Testis (tissue), 2 donors: ENCODE measurements around the gene SLC17A5.
"Not testable (repeated sequence)": the region's sequence is repeated elsewhere in the genome, so short reads cannot be mapped to it uniquely, and the experiment has no call there.

Experiments used
- POLR2A ChIP-seq: fragments of 450-650 bp; IDR thresholded peaks from one replicate; pipeline ENCODE4 v1.6.1; 2017; ENCODE audit warnings: antibody characterized with exemption, mild to moderate bottlenecking, moderate library complexity
- TF ChIP-seq, protein P1 (sequence below), 3 experiments: fragments of 450-650 bp in 2 of 3; fragments of 200-600 bp in 1 of 3; sonication (generic) in 1 of 3; IDR thresholded peaks; one replicate each; pipeline ENCODE4 v1.5.1; 2016 to 2019; ENCODE audit warnings: antibody characterized with exemption in 3 of 3, mild to moderate bottlenecking in 2 of 3, moderate library complexity in 1 of 3

DNA sequence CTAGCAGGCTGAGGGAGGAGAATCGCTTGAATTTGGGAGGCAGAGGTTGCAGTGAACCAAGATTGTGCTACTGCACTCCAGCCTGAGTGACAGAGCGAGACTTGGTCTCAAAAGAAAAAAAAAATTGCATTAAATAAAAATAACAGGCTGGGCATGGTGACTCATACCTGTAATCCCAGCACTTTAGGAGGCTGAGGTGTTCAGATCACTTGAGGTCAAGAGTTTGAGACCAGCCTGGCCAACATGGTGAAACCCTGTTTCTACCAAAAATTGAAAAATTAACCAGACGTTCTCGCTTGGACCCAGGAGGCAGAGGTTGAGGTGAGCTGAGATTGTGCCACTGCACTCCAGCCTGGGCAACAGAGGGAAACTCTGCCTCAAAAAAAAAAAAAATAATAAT, 102.7 kb downstream of the SLC17A5 start:
- TF ChIP-seq, protein P1, sequence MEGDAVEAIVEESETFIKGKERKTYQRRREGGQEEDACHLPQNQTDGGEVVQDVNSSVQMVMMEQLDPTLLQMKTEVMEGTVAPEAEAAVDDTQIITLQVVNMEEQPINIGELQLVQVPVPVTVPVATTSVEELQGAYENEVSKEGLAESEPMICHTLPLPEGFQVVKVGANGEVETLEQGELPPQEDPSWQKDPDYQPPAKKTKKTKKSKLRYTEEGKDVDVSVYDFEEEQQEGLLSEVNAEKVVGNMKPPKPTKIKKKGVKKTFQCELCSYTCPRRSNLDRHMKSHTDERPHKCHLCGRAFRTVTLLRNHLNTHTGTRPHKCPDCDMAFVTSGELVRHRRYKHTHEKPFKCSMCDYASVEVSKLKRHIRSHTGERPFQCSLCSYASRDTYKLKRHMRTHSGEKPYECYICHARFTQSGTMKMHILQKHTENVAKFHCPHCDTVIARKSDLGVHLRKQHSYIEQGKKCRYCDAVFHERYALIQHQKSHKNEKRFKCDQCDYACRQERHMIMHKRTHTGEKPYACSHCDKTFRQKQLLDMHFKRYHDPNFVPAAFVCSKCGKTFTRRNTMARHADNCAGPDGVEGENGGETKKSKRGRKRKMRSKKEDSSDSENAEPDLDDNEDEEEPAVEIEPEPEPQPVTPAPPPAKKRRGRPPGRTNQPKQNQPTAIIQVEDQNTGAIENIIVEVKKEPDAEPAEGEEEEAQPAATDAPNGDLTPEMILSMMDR (IDR thresholded peaks at IDR 0.05): not testable (repeated sequence)
- TF ChIP-seq POLR2A: not testable (repeated sequence)
